Small intestine (tissue), 7 donors: Measurements from ENCODE around the gene BEST2. TPM values are rescaled to one million over a fixed set of nuclear protein-coding genes. Genes with fewer than 3 reads are reported as not detected.

Experiments used
- DNase-seq, 2 donors: peaks; one replicate each; pipeline versions ENCODE4 v3.0.0 to v3.0.0-alpha.2; 2013
- FAIRE-seq: peaks from 2 replicates; lab custom pipeline; 2012; peaks lifted over from hg19 to GRCh38; lab: Jason Lieb, UNC
- H3K27ac ChIP-seq, 3 donors: one replicate each; pipeline ENCODE4 v1.5.1; 2013; ENCODE audit warnings: low read length in 2 of 3, mild to moderate bottlenecking in 2 of 3, control low read depth in 1 of 3, inconsistent platforms in 1 of 3, low read depth in 1 of 3, moderate library complexity in 1 of 3
- H3K27me3 ChIP-seq, 3 donors: one replicate each; pipeline ENCODE4 v1.6.1; 2013; ENCODE audit warnings: low read length in 3 of 3, inconsistent platforms in 1 of 3; ENCODE audit not compliant: control insufficient read depth in 3 of 3, insufficient read depth in 3 of 3
- H3K36me3 ChIP-seq, 3 donors: one replicate each; pipeline ENCODE4 v1.6.1; 2013; ENCODE audit warnings: low read length in 3 of 3, inconsistent platforms in 1 of 3, low read depth in 1 of 3, mild to moderate bottlenecking in 1 of 3, moderate library complexity in 1 of 3; ENCODE audit not compliant: control insufficient read depth in 3 of 3, insufficient read depth in 2 of 3
- H3K4me1 ChIP-seq, 3 donors: one replicate each; pipeline ENCODE4 v1.6.1; 2013; ENCODE audit warnings: low read length in 2 of 3, inconsistent platforms in 1 of 3, low read depth in 1 of 3, mild to moderate bottlenecking in 1 of 3, moderate library complexity in 1 of 3; ENCODE audit not compliant: control insufficient read depth in 3 of 3, insufficient read depth in 2 of 3
- H3K4me3 ChIP-seq, 3 donors: one replicate each; pipeline ENCODE4 v1.5.1; 2013; ENCODE audit warnings: low read length in 3 of 3, control low read depth in 1 of 3, inconsistent platforms in 1 of 3, low read depth in 1 of 3, mild to moderate bottlenecking in 1 of 3, moderate library complexity in 1 of 3
- H3K9me3 ChIP-seq, 2 donors: one replicate each; pipeline ENCODE4 v1.6.1; 2013; ENCODE audit warnings: low read depth in 1 of 2, low read length in 1 of 2; ENCODE audit not compliant: control insufficient read depth in 2 of 2, insufficient read depth in 1 of 2
- WGBS, 3 donors: extraction: QIAGEN DNeasy Blood & Tissue Kit; methylation state at CpG; one replicate each; pipeline ENCODE4 v1.1.7; 2013; 5-methylcytosine and 5-hydroxymethylcytosine counted together
- polyA plus RNA-seq, 4 donors: library from polyadenylated mRNA; stranded (reverse) in 3 of 4; unstranded in 1 of 4; fragments of 200-250 nt in 3 of 4; fragments of 120-200 nt in 1 of 4; gene quantifications; one replicate each; pipeline versions ENCODE4 v1.2.1 to v1.2.3, GENCODE V29; 2013
- donor health status: healthy with polysubstance abuse.
- donor health status: control.
- donor health status: control.
- donor health status: Bipolar disorder and iron deficiency.
- donor health status: healthy.

Gene BEST2
- polyA plus RNA-seq, 4 donors: 0.10 to 3.4 (median 0.16) TPM; not detected in 1

DNA sequence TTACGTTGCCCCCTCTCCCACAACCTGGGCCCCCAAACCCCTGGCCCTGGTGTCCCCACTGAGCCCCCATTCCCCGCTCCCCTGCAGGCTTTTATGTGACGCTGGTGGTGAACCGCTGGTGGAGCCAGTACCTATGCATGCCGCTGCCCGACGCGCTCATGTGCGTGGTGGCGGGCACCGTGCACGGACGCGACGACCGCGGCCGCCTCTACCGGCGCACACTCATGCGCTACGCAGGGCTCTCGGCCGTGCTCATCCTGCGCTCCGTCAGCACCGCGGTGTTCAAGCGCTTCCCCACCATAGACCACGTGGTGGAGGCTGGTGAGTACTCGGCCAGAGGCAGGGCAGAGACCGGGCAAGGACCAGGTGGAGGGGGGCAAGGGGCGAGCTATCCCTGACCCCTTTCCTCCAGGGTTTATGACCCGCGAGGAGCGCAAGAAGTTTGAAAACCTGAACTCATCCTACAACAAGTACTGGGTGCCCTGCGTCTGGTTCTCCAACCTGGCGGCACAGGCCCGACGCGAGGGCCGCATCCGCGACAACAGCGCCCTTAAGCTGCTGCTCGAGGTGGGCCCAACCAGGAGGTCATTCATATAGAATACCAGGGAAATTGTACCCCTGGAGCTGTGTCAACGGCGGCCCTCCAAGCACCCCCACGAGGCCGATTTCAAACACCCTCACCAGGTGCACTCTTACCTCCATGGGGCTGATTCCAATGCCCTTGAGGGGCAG lies 3.0 kb downstream of the BEST2 start:
- no peak for DNase-seq
- peaks cover 0 to 31% (median 3%) of the 10 kb centered on the region in 3 donors for H3K27me3 ChIP-seq
- H3K4me3 ChIP-seq: no peak overlapping the region
- FAIRE-seq: no peak
- no peak overlapping the region for H3K27ac ChIP-seq
- H3K9me3 ChIP-seq: no peaks in the 10 kb centered on the region
- WGBS, 3 donors: 69 to 77% (median 73%) methylated on average over 50 of the region's 50 CpGs
- peaks cover 0 to 8% (median 0%) of the 10 kb centered on the region in 3 donors for H3K4me1 ChIP-seq
- H3K36me3 ChIP-seq: peaks cover 0 to 2% (median 0%) of the 10 kb centered on the region in 3 donors

DNA sequence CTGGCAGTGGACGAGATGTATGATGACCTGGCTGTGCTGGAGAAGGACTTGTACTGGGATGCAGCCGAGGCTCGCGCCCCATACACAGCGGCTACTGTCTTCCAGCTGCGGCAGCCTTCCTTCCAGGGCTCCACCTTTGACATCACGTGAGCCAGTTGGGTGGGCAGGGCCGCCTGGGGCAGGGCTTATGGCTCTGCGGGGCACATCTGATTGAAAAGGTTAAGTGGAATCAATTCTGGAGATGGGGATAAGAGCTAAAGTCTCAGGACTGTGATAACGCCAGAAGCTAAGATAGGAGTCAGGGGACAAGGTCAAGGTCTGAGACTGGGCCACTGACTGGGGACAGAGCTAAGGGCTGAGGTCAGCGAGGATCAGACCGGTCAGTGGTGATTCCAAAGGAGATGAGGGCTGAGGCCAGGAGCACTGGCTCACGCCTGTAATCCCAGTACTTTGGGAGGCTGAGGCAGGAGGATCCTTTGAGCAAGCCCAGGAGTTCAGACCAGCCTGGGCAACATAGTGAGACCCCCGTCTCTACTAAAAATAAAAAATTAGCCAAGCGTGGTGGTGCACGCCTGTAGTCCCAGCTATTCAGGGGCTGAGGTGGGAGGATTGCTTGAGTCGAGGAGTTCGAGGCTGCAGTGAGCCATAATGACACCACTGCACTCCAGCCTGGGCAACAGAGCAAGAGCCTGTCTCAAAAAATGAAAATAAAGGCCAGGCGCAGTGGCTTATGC lies 4.7 kb downstream of the BEST2 start:
- Histone ChIP-seq H3K27me3 (peaks cover 0 to 14% (median 1%) of the 10 kb centered on the region in 3 donors), H3K36me3 (peaks cover 0 to 2% (median 0%) of the 10 kb centered on the region in 3 donors), H3K4me3 (no peak overlapping the region), H3K9me3 (peaks cover 0 to 2% of the 10 kb centered on the region in 2 donors), H3K27ac (no peak overlapping the region), H3K4me1 (peaks cover 0 to 8% (median 0%) of the 10 kb centered on the region in 3 donors)
- WGBS, 3 donors: 71 to 82% (median 76%) methylated on average over 19 of the region's 19 CpGs
- FAIRE-seq (no peak), DNase-seq (no peak)

DNA sequence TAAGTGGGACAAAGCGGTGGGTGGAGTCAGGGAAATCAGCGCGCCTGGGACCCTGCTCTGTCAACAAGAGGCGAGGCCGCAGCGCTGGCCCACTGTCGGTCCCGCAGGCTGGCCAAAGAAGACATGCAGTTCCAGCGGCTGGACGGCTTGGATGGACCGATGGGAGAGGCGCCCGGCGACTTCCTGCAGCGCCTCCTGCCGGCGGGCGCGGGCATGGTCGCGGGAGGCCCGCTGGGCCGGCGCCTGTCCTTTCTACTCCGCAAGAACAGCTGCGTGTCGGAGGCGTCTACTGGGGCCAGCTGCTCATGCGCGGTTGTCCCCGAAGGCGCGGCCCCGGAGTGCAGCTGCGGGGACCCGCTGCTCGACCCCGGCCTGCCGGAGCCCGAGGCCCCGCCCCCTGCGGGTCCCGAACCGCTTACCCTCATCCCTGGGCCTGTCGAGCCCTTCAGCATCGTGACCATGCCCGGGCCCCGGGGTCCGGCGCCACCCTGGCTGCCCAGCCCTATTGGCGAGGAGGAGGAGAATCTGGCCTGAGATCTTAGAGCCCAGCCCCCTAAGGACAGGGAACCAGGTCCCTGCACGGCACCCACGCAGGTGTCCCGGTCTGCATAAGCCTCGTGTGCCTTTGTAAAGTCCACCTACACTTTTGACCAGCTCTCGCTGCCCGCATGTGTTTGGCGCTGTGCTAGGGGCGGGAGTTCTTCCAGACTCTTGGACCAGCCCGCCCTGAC lies 6.1 kb downstream of the BEST2 start:
- peaks cover 0 to 11% (median 0%) of the 10 kb centered on the region in 3 donors for H3K36me3 ChIP-seq
- H3K4me1 ChIP-seq: peaks cover 0 to 8% (median 0%) of the 10 kb centered on the region in 3 donors
- FAIRE-seq: no peak
- WGBS, 3 donors: 6 to 9% (median 7%) methylated on average over 44 to 60 of the region's 60 CpGs
- peak; percentile 67 to 85 for DNase-seq
- peak overlapping the region; percentile 20 to 39 (median 27) for H3K4me3 ChIP-seq
- peaks cover 0 to 2% of the 10 kb centered on the region in 2 donors for H3K9me3 ChIP-seq
- H3K27ac ChIP-seq: peak overlapping the region in 1 of 3 donors; percentile 22
- peaks cover 0 to 7% (median 0%) of the 10 kb centered on the region in 3 donors for H3K27me3 ChIP-seq

DNA sequence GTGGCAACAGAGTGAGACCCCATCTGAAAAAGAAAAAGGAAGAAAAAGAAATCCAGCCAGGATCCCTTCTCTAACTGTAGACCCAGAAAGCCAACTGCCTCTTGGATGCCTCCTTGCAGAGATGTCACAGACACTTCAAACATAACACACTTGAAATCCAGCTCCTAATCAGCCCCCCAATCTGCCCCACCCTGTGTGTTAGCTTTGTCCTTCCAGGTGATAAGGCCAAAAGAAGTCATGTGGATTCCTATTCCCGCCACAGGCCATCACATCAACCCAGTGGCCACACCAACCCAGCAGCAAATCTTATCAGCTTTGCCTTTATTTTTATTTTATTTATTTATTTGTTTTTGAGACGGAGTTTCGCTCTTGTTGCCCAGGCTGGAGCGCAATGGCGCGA lies 8.1 kb downstream of the BEST2 start:
- WGBS, 3 donors: 90 to 92% (median 91%) methylated on average over 6 of the region's 6 CpGs
- Histone ChIP-seq H3K9me3 (peaks cover 0 to 9% of the 10 kb centered on the region in 2 donors), H3K36me3 (peaks cover 3 to 31% (median 12%) of the 10 kb centered on the region in 3 donors), H3K4me1 (peaks cover 0 to 8% (median 0%) of the 10 kb centered on the region in 3 donors), H3K27ac (no peak overlapping the region), H3K4me3 (no peak overlapping the region), H3K27me3 (peaks cover 0 to 7% (median 0%) of the 10 kb centered on the region in 3 donors)
- FAIRE-seq (no peak), DNase-seq (no peak)

DNA sequence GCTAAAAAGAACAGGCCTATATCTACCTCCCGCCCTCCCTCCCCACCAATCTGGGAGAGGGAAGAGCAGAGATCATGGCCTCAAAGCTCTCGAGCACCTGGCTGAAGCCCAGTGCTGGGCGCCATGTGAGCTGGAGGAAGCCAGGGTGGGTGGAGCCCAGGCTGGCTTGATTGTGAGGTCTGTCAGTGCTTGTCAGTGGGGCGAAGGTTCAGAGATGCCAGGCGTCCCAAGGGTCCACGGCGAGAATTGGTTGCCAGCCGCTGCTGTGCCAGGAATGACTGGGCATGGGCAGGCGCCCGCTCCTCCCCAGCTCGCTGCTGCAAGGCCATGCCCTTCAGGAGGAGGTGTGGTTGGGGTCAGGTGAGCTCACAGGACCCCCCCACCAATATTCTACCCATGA lies 11.5 kb downstream of the BEST2 start:
- FAIRE-seq (no peak), DNase-seq (no peak)
- Histone ChIP-seq H3K27ac (no peak overlapping the region), H3K4me3 (no peak overlapping the region), H3K4me1 (peaks cover 0 to 4% (median 0%) of the 10 kb centered on the region in 3 donors), H3K27me3 (no peaks in the 10 kb centered on the region), H3K36me3 (peaks cover 3 to 59% (median 18%) of the 10 kb centered on the region in 3 donors), H3K9me3 (peaks cover 0 to 9% of the 10 kb centered on the region in 2 donors)
- WGBS, 3 donors: 94 to 96% (median 95%) methylated on average over 10 to 11 of the region's 11 CpGs

DNA sequence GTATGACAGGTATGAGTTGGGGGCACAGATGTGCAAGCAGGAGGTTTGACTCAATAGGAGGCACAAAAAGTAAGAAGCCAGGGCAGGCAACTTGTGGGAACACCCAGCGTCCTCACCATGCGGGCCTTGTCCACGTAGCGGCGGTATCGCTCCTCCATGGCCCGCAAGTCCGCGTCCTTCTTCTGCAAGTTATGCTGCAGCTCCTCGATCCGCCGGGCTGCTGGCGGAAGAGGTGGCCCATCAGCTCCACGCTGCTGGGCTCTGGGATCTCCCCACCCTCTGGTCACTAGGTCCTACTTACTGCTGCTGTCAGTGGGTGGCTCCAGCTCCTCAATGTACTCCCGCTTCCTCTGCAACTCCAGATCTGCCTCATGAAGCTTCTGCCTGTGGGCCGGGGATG lies 13.1 kb downstream of the BEST2 start:
- H3K4me3 ChIP-seq: no peak overlapping the region
- no peaks in the 10 kb centered on the region for H3K27me3 ChIP-seq
- H3K9me3 ChIP-seq: peaks cover 0 to 9% of the 10 kb centered on the region in 2 donors
- DNase-seq: no peak
- peaks cover 3 to 69% (median 18%) of the 10 kb centered on the region in 3 donors for H3K36me3 ChIP-seq
- WGBS, 3 donors: 97 to 99% (median 97%) methylated on average over 16 of the region's 16 CpGs
- no peak for FAIRE-seq
- H3K4me1 ChIP-seq: peaks cover 0 to 4% (median 0%) of the 10 kb centered on the region in 3 donors
- no peak overlapping the region for H3K27ac ChIP-seq

DNA sequence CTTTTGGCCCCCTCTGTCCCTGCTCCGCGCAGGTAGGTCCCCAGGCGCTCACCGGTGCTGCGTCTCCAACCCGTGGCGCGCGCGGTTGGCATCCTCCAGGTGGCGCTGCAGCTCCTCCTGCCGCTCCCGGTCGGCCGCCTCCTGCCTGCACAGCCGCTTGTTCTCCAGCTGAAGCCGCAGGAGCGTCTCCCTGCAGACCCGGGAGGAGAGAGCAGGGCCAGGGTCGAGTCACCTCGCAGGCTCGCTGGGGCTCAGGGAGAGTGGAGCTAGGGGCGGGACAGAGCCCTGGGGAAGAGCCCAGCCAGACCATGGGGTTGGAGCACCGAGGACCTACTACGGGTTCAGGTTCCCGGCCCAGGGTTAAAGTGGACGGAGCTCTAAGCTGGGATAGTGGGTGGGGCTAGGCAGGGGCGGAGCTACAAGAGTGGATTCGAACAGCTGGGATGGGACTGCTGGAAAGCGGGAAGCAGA lies 14.5 kb downstream of the BEST2 start:
- peaks cover 0 to 6% of the 10 kb centered on the region in 2 donors for H3K9me3 ChIP-seq
- FAIRE-seq (no peak), DNase-seq (peak; percentile 73 to 94)
- H3K4me3 ChIP-seq: peak overlapping the region in 1 of 3 donors; percentile 53
- H3K4me1 ChIP-seq: peaks cover 0 to 13% (median 0%) of the 10 kb centered on the region in 3 donors
- H3K27ac ChIP-seq: peak overlapping the region in 1 of 3 donors; percentile 82
- peaks cover 3 to 82% (median 27%) of the 10 kb centered on the region in 3 donors for H3K36me3 ChIP-seq
- no peaks in the 10 kb centered on the region for H3K27me3 ChIP-seq
- WGBS, 3 donors: 42 to 86% (median 56%) methylated on average over 27 to 30 of the region's 30 CpGs
